22Rv1 (cell line): ENCODE results near the gene KCNMB4.

ENCODE experiments used
- CTCF ChIP-seq: fragments of 450-650 bp; IDR thresholded peaks from 2 replicates; pipeline ENCODE4 v1.5.1; 2017; ENCODE audit warnings: mild to moderate bottlenecking
- ZFX ChIP-seq: fragments of 450-650 bp; IDR thresholded peaks from 2 replicates; pipeline ENCODE4 v1.6.1; 2017; ENCODE audit warnings: antibody characterized with exemption, borderline replicate concordance

- TF ChIP-seq CTCF (no peak), ZFX (no peak)
Measured at GRCh38 chr12:70459786-70460185, 93.7 kb downstream of the KCNMB4 start.
